ENCODE results near the gene CDKN2C. TPM values are rescaled to one million over a fixed set of nuclear protein-coding genes. Genes with fewer than 3 reads are reported as not detected.

CDKN2C gene
- total RNA-seq, 2 experiments from 2014 or later, result 18.4 to 20.7 TPM

GRCh38 chr1:50989694-50990093 is 19.6 kb downstream of the CDKN2C start:
- no peak overlapping the region for H3K4me3 Mint-ChIP-seq
- intact Hi-C loops (cut with micrococcal nuclease), result no loop called here
- H3K27me3 Mint-ChIP-seq, result no peaks in the 10 kb centered on the region
- no peak for ATAC-seq
- CTCF ChIA-PET, result no interaction called here
- H3K9me3 Mint-ChIP-seq, result no peaks in the 10 kb centered on the region
- no peaks in the 10 kb centered on the region for H3K36me3 Mint-ChIP-seq (ENCODE audit: low read depth)
- DNase-seq, result no peak
- H3K27ac Mint-ChIP-seq, result no peak overlapping the region
- no peaks in the 10 kb centered on the region for H3K4me1 Mint-ChIP-seq (ENCODE audit: low read depth)
- POLR2A ChIA-PET, result no interaction called here
- TF ChIP-seq CTCF (IDR thresholded peaks at IDR 0.05), result no peak

- no peak for DNase-seq
- H3K4me1 Mint-ChIP-seq (ENCODE audit: low read depth), result no peaks in the 10 kb centered on the region
- H3K27me3 Mint-ChIP-seq, result no peaks in the 10 kb centered on the region
- intact Hi-C loops (cut with micrococcal nuclease), result no loop called here
- TF ChIP-seq CTCF (IDR thresholded peaks at IDR 0.05), result no peak
- no peaks in the 10 kb centered on the region for H3K36me3 Mint-ChIP-seq (ENCODE audit: low read depth)
- CTCF ChIA-PET, result interaction anchor here (0.6 kb wide), 1 partner anchor 247 kb away, joined by 3 read pairs; no protein-coding TSS in a partner anchor
- no peaks in the 10 kb centered on the region for H3K9me3 Mint-ChIP-seq
- POLR2A ChIA-PET, result no interaction called here
- ATAC-seq, result no peak
- no peak overlapping the region for H3K27ac Mint-ChIP-seq
- no peak overlapping the region for H3K4me3 Mint-ChIP-seq
These were observed 22.7 kb downstream of the CDKN2C start for GRCh38 chr1:50992532-50993318.

GRCh38 chr1:50993645-50994044 is 23.6 kb downstream of the CDKN2C start:
- H3K36me3 Mint-ChIP-seq (ENCODE audit: low read depth), result no peaks in the 10 kb centered on the region
- intact Hi-C loops (cut with micrococcal nuclease), result no loop called here
- no peak overlapping the region for H3K4me3 Mint-ChIP-seq
- no peaks in the 10 kb centered on the region for H3K4me1 Mint-ChIP-seq (ENCODE audit: low read depth)
- H3K27ac Mint-ChIP-seq, result no peak overlapping the region
- H3K9me3 Mint-ChIP-seq, result no peaks in the 10 kb centered on the region
- ChIA-PET POLR2A (no interaction called here), CTCF (interaction anchor here (0.6 kb wide), 1 partner anchor 248 kb away, joined by 3 read pairs; no protein-coding TSS in a partner anchor)
- DNase-seq, result no peak
- no peak for TF ChIP-seq CTCF (IDR thresholded peaks at IDR 0.05)
- no peak for ATAC-seq
- H3K27me3 Mint-ChIP-seq, result no peaks in the 10 kb centered on the region

- H3K27me3 Mint-ChIP-seq, result peaks cover 2% of the 10 kb centered on the region
- no peak overlapping the region for H3K4me3 Mint-ChIP-seq
- H3K4me1 Mint-ChIP-seq (ENCODE audit: low read depth), result no peaks in the 10 kb centered on the region
- no peaks in the 10 kb centered on the region for H3K36me3 Mint-ChIP-seq (ENCODE audit: low read depth)
- no peak for TF ChIP-seq CTCF (IDR thresholded peaks at IDR 0.05)
- no peak overlapping the region for H3K27ac Mint-ChIP-seq
- ATAC-seq, result no peak
- intact Hi-C loops (cut with micrococcal nuclease), result no loop called here
- POLR2A ChIA-PET, result no interaction called here
- CTCF ChIA-PET, result no interaction called here
- no peaks in the 10 kb centered on the region for H3K9me3 Mint-ChIP-seq
- DNase-seq, result no peak
These were observed 25.0 kb downstream of the CDKN2C start for GRCh38 chr1:50994997-50995396.

- intact Hi-C loops (cut with micrococcal nuclease), result no loop called here
- no peak for ATAC-seq
- peaks cover 2% of the 10 kb centered on the region for H3K27me3 Mint-ChIP-seq
- no peaks in the 10 kb centered on the region for H3K4me1 Mint-ChIP-seq (ENCODE audit: low read depth)
- H3K4me3 Mint-ChIP-seq, result no peak overlapping the region
- no peak for TF ChIP-seq CTCF (IDR thresholded peaks at IDR 0.05)
- no peak for DNase-seq
- ChIA-PET CTCF (no interaction called here), POLR2A (no interaction called here)
- H3K27ac Mint-ChIP-seq, result no peak overlapping the region
- no peaks in the 10 kb centered on the region for H3K9me3 Mint-ChIP-seq
- no peaks in the 10 kb centered on the region for H3K36me3 Mint-ChIP-seq (ENCODE audit: low read depth)
These were observed 25.6 kb downstream of the CDKN2C start for GRCh38 chr1:50995651-50996050.
